ENCODE measurements around the gene TNNI3.
A peak's percentile ranks its signal among the peaks of the same experiment; 100 is the strongest.
"Not testable (repeated sequence)": the region's sequence is repeated elsewhere in the genome, so short reads cannot be mapped to it uniquely, and the experiment has no call there.

TNNI3 gene

GRCh38 chr19:55173186-55173713 is 15.7 kb upstream of the TNNI3 start:
- no peak for DNase-seq (ENCODE audit: low read depth)

DNA sequence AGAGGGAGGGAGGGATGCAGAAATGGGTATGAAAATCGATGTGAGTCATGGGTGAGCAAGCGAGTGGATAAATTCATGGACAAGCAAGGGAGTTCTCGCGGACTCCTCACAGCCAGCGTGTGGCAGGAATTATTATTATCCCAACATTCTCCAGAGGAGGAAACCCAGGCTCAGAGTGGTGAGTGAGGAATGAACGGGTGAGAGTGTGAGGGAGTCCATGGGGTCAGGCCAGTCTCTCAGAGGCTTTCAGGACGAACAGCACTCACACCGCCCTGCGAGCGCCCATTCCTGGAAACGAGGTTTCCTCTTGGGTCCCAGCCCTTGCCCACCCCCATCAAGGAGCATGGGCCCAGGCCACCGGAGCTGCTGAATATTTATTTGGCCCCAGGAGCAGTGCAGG is 15.2 kb upstream of the TNNI3 start:
- peak; percentile 64 for DNase-seq (ENCODE audit: low read depth)

GRCh38 chr19:55172318-55172717 is 14.8 kb upstream of the TNNI3 start:
- not testable (repeated sequence) for DNase-seq (ENCODE audit: low read depth)

- DNase-seq (ENCODE audit: low read depth): no peak
Measured at GRCh38 chr19:55171440-55171839, 13.9 kb upstream of the TNNI3 start.

GRCh38 chr19:55169136-55169535 is 11.6 kb upstream of the TNNI3 start:
- no peak for DNase-seq (ENCODE audit: low read depth)

GRCh38 chr19:55166530-55167268 is 9.2 kb upstream of the TNNI3 start, which contains the start of gene DNAAF3:
DNAAF3 (minus strand) TSS chr19:55166613; CDS start chr19:55166413, 200 bp downstream.
- peak; percentile 97 for DNase-seq (ENCODE audit: low read depth)

- DNase-seq (ENCODE audit: low read depth): peak; percentile 84
Measured at GRCh38 chr19:55165952-55166529, 8.5 kb upstream of the TNNI3 start.

DNA sequence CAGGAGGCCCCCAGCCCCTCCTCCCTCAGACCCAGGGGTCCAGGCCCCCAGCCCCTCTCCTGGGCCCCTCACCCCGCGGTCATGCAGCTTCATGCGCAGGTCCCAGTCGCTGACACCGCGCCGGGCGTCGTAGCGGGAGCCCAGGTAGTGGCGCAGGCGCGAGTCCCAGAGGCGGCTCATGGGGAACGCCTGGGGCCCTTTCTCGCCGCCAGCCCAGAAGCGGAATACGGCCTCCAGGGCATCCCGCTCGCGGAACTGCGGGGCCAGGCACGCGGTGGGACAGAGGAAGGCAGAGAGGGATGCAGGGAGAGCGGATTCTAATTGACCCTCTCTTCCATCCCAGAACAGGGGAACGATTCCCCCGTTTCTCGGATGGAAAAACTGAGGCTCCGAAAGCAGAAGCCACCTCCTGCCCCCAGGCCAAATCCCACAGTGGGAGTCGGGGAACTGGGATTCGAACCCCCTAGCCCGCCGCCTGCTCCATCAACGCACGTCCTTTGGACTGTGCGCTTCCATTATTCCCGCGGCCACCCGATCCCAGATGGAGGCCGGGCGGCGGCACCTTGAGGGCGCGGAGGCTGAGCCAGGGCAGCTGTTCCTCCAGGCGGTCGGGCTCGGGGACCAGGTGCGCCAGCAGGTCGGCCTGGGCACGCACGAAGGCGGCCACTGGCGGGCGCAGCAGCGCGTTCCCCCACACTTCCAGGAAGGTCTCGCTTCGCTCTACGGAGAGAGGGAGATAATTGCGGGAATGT is 4.2 kb upstream of the TNNI3 start:
- no peak for DNase-seq (ENCODE audit: low read depth)

GRCh38 chr19:55160986-55161365 is 3.4 kb upstream of the TNNI3 start:
- DNase-seq (ENCODE audit: low read depth): no peak

DNA sequence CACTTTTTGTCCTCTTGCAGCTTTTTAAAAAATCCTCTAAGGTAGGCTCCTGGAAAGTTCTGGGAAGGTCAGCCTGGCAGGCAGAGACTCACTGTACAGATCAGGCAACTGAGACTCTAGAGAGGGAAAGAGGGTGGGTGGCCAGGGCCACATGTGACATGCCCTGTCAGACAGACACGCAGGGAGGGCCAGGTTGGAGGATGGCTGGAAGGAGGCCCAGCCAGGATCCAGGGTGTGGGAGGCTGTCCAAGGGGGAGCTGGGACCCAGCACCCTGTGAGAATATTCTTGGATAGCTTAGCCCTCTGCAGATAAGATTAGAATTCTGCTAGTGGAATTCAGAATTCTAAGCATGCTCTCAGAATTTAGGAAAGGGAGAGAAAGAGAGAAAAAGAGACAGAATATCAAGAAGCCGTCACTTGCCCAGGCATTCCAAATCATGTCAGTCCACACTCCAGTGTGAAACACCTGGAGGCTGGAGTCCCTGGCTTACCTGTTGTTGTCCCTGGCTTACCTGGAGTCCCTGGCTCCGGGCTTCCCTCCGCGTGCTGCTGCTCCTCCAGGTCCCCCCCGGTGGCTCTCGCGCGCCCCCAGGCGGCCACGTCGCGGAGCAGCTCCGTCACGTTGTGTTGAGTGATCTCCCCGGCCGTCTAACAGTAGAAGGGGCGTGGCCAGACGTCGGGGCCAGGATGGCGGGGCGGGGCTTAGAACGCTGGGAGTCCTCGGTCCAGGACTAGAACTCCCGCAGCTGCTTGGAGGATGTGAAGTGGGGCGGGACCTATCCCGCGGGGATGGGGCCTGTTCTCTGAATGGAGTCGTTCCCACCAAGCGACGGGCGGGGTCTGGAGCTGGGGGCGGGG is 2.8 kb upstream of the TNNI3 start:
- peak; percentile 65 for DNase-seq (ENCODE audit: low read depth)

DNA sequence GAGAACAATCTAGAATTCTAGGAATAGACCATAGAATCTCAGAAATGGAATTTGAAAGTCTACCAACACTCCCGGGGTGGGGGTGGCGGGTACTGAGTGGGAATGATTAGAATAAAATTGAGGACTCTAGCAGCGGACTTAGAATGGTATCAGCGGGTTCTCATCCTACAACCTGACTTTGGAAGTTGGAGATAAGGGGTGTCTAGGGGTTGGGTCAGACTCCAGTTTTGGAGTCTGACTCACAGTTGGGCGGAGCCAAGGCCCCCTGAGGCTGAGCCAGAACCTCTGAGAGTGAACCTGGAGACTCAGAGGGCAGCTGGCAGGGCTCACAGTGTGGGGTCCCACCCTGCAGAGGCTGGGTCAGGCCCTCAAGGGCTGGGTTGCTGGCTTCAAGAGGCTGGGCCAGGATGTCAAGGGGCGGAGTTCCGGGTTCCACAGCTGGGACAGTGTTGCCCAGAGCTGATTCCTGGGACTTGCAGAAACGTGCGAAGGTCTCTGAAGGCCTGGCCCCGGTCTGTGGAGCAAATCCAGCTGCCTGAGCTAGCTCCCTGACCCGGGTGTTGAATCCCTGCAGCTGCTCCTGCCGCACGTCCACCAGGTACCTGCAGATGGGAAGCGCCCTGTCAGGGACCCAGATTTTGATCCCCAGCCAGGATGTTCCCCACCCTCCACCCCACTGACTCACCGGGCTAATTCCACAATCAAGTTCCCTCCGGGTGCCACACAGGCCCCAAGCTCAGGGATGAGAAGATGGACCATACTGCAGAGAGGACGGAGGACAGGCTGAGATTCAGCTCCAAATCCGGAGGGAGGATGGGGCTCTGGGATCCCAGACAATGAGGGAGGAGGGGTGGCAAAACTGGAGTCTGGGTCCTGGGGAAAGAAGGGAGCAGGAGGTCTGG is 1.6 kb upstream of the TNNI3 start:
- DNase-seq (ENCODE audit: low read depth): peak; percentile 22

- DNase-seq (ENCODE audit: low read depth): no peak
Measured at GRCh38 chr19:55158423-55158822, 891 bp upstream of the TNNI3 start.

- peak; percentile 20 for DNase-seq (ENCODE audit: low read depth)
Measured at GRCh38 chr19:55156202-55157063, 1.1 kb downstream of the TNNI3 start.

DNA sequence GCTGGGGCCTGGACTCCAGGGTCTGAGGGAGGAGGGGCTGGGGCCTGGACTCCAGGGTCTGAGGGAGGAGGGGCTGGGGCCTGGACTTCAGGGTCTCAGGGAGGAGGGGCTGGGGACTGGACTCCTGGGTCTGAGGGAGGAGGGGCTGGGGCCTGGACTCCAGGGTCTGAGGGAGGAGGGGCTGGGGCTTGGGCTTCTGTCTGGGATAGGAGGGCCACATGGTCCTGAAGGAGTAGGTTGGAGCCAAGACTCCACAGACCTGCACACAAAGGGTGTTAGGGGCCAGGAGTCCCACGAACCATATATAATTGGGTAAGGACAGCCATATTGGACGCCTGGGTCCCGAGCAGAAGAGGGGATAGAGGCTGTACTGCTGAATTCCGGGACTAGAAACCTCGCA is 1.7 kb downstream of the TNNI3 start:
- not testable (repeated sequence) for DNase-seq (ENCODE audit: low read depth)

- DNase-seq (ENCODE audit: low read depth): no peak
Measured at GRCh38 chr19:55153652-55154264, 3.8 kb downstream of the TNNI3 start.

GRCh38 chr19:55152017-55152416 is 5.5 kb downstream of the TNNI3 start:
- no peak for DNase-seq (ENCODE audit: low read depth)

- no peak for DNase-seq (ENCODE audit: low read depth)
Measured at GRCh38 chr19:55149078-55150003, 8.2 kb downstream of the TNNI3 start, which contains the start of gene TNNT1. TNNT1 (minus strand) TSS chr19:55149206; CDS start chr19:55147157, 2,049 bp downstream.
